ENCODE data around the gene DOCK1. TPM values are rescaled to one million over a fixed set of nuclear protein-coding genes. Genes with fewer than 3 reads are reported as not detected.

Gene DOCK1
- total and polyA plus RNA-seq, 2 donors (not counting 1 experiment from before 2014, with no cell fraction given): 20.5 to 91.0 TPM

GRCh38 chr10:126931544-126931943, 26.3 kb downstream of the DOCK1 start:
- Histone ChIP-seq H3K4me3 (replicated peaks in 1 of 4; ENCODE audit: control extremely low read depth in 1 of 4, insufficient read depth in 1 of 4, low read depth in 3 of 4, low read length in 4 of 4) (peak overlapping the region in 3 of 4 experiments; percentile 17 to 46 (median 22)), H3K79me2 (ENCODE audit: control insufficient read depth, insufficient read depth, low read length) (peaks cover 44% of the 10 kb centered on the region), H3K4me2 (ENCODE audit: extremely low read depth, insufficient read depth, low read length) (peak overlapping the region; percentile 93), H4K20me1 (ENCODE audit: control insufficient read depth, extremely low read depth, insufficient read depth, low read length) (peaks cover under 1% of the 10 kb centered on the region), H3K9ac (ENCODE audit: insufficient read depth, low read length) (no peak overlapping the region), H2AFZ (ENCODE audit: low read length) (no peak overlapping the region), H3K27me3 (ENCODE audit: control insufficient read depth, insufficient read depth, low read length) (no peaks in the 10 kb centered on the region), H3K36me3 (ENCODE audit: control insufficient read depth, insufficient read depth, low read length) (peaks cover 2% of the 10 kb centered on the region), H3K27ac (ENCODE audit: insufficient read depth, low read length) (no peak overlapping the region), H3K9me3 (ENCODE audit: control insufficient read depth, insufficient read depth, low read depth, low read length) (no peaks in the 10 kb centered on the region), H3K4me1 (ENCODE audit: control insufficient read depth, extremely low read depth, insufficient read depth, low read length) (peaks cover 6% of the 10 kb centered on the region)
- TF ChIP-seq EZH2 (IDR thresholded peaks at IDR 0.05; ENCODE audit: low read length, missing control alignments): no peak
- TF ChIP-seq CTCF (conservative IDR thresholded peaks at IDR 0.05 in 1 of 2, IDR thresholded peaks at IDR 0.05 in 1 of 2; ENCODE audit: low read depth in 1 of 2, low read length in 2 of 2): no peak
- no peak for DNase-seq (ENCODE audit: low read depth in 2 of 2)

- peaks cover 1% of the 10 kb centered on the region for H4K20me1 ChIP-seq (ENCODE audit: control insufficient read depth, extremely low read depth, insufficient read depth, low read length)
- no peak overlapping the region for H3K4me2 ChIP-seq (ENCODE audit: extremely low read depth, insufficient read depth, low read length)
- no peaks in the 10 kb centered on the region for H3K27me3 ChIP-seq (ENCODE audit: control insufficient read depth, insufficient read depth, low read length)
- H3K27ac ChIP-seq (ENCODE audit: insufficient read depth, low read length): no peak overlapping the region
- H3K9ac ChIP-seq (ENCODE audit: insufficient read depth, low read length): no peak overlapping the region
- peaks cover 6% of the 10 kb centered on the region for H3K4me1 ChIP-seq (ENCODE audit: control insufficient read depth, extremely low read depth, insufficient read depth, low read length)
- no peaks in the 10 kb centered on the region for H3K9me3 ChIP-seq (ENCODE audit: control insufficient read depth, insufficient read depth, low read depth, low read length)
- H2AFZ ChIP-seq (ENCODE audit: low read length): no peak overlapping the region
- TF ChIP-seq CTCF (conservative IDR thresholded peaks at IDR 0.05 in 1 of 2, IDR thresholded peaks at IDR 0.05 in 1 of 2; ENCODE audit: low read depth in 1 of 2, low read length in 2 of 2) (no peak), EZH2 (IDR thresholded peaks at IDR 0.05; ENCODE audit: low read length, missing control alignments) (no peak)
- no peak overlapping the region for H3K4me3 ChIP-seq (replicated peaks in 1 of 4; ENCODE audit: control extremely low read depth in 1 of 4, insufficient read depth in 1 of 4, low read depth in 3 of 4, low read length in 4 of 4)
- DNase-seq (ENCODE audit: low read depth in 2 of 2): no peak
- H3K36me3 ChIP-seq (ENCODE audit: control insufficient read depth, insufficient read depth, low read length): peaks cover 2% of the 10 kb centered on the region
- peaks cover 51% of the 10 kb centered on the region for H3K79me2 ChIP-seq (ENCODE audit: control insufficient read depth, insufficient read depth, low read length)
Measured at GRCh38 chr10:126932516-126932915, 27.3 kb downstream of the DOCK1 start.

- peaks cover 51% of the 10 kb centered on the region for H3K79me2 ChIP-seq (ENCODE audit: control insufficient read depth, insufficient read depth, low read length)
- TF ChIP-seq EZH2 (IDR thresholded peaks at IDR 0.05; ENCODE audit: low read length, missing control alignments) (no peak), CTCF (conservative IDR thresholded peaks at IDR 0.05 in 1 of 2, IDR thresholded peaks at IDR 0.05 in 1 of 2; ENCODE audit: low read depth in 1 of 2, low read length in 2 of 2) (no peak)
- no peak overlapping the region for H3K9ac ChIP-seq (ENCODE audit: insufficient read depth, low read length)
- H3K36me3 ChIP-seq (ENCODE audit: control insufficient read depth, insufficient read depth, low read length): peaks cover 2% of the 10 kb centered on the region
- no peak overlapping the region for H2AFZ ChIP-seq (ENCODE audit: low read length)
- H3K4me3 ChIP-seq (replicated peaks in 1 of 4; ENCODE audit: control extremely low read depth in 1 of 4, insufficient read depth in 1 of 4, low read depth in 3 of 4, low read length in 4 of 4): no peak overlapping the region
- H3K9me3 ChIP-seq (ENCODE audit: control insufficient read depth, insufficient read depth, low read depth, low read length): no peaks in the 10 kb centered on the region
- peaks cover 6% of the 10 kb centered on the region for H3K4me1 ChIP-seq (ENCODE audit: control insufficient read depth, extremely low read depth, insufficient read depth, low read length)
- H3K27me3 ChIP-seq (ENCODE audit: control insufficient read depth, insufficient read depth, low read length): no peaks in the 10 kb centered on the region
- DNase-seq (ENCODE audit: low read depth in 2 of 2): no peak
- H3K4me2 ChIP-seq (ENCODE audit: extremely low read depth, insufficient read depth, low read length): peak overlapping the region; percentile 21
- H4K20me1 ChIP-seq (ENCODE audit: control insufficient read depth, extremely low read depth, insufficient read depth, low read length): peaks cover 1% of the 10 kb centered on the region
- no peak overlapping the region for H3K27ac ChIP-seq (ENCODE audit: insufficient read depth, low read length)
Measured at GRCh38 chr10:126933116-126933515, 27.9 kb downstream of the DOCK1 start.

All from fibroblast of lung (primary cell).